Ovary (tissue), 9 donors: ENCODE data around the gene OR10A6. TPM values are rescaled to one million over a fixed set of nuclear protein-coding genes. Genes with fewer than 3 reads are reported as not detected.

ENCODE experiments used
- DNase-seq, 5 donors: peaks; one replicate each; pipeline ENCODE4 v3.0.0-alpha.2; 2019 to 2020
- H3K27ac ChIP-seq, 2 donors: fragments of 200-600 bp; one replicate each; pipeline versions ENCODE4 v1.5.1 to v1.8.0; 2019 to 2022
- H3K27me3 ChIP-seq: fragments of 200-600 bp; one replicate; pipeline ENCODE4 v1.8.0; 2022
- H3K36me3 ChIP-seq: fragments of 200-600 bp; sonication (generic); one replicate; pipeline ENCODE4 v1.5.1; 2019
- H3K4me1 ChIP-seq: one replicate; pipeline ENCODE4 v1.8.1; 2013; ENCODE audit warnings: mild to moderate bottlenecking, moderate library complexity; ENCODE audit not compliant: insufficient read depth
- H3K4me3 ChIP-seq: fragments of 200-600 bp; sonication (generic); one replicate; pipeline ENCODE4 v1.5.1; 2017
- H3K9me3 ChIP-seq, 2 donors: fragments of 200-600 bp in 1 of 2; sonication (generic) in 1 of 2; one replicate each; pipeline versions ENCODE4 v1.5.1 to v1.8.1; 2013 to 2019; ENCODE audit warnings: mild to moderate bottlenecking in 1 of 2, moderate library complexity in 1 of 2
- EP300 ChIP-seq: sonication (generic); formaldehyde crosslinking; IDR thresholded peaks from one replicate; pipeline ENCODE4 v1.6.1; 2017; ENCODE audit warnings: antibody characterized with exemption
- POLR2A ChIP-seq: fragments of 450-650 bp; IDR thresholded peaks from one replicate; pipeline ENCODE4 v1.6.1; 2017; ENCODE audit warnings: antibody characterized with exemption, mild to moderate bottlenecking, moderate library complexity
- WGBS, 3 donors: extraction: QIAGEN DNeasy Blood & Tissue Kit in 1 of 3; methylation state at CpG; one replicate each; pipeline versions ENCODE4 v1.1.5 to v1.1.7; 2013 to 2017; 5-methylcytosine and 5-hydroxymethylcytosine counted together
- intact Hi-C, 4 donors: fragments of 100-400 bp; cut with DNase I; formaldehyde crosslinking; loops; one replicate each; pipeline versions ENCODE4 v1.11.0 to v1.15.1; 2022 to 2023
- polyA plus RNA-seq, 2 donors: library from polyadenylated mRNA; stranded (reverse); fragments of 200-250 nt in 1 of 2; fragments of 350-450 nt in 1 of 2; fragmentation: Illumina TruSeq in 1 of 2; extraction: RNeasy Lipid Tissue Mini Kit (QIAGEN cat#74804) in 1 of 2; gene quantifications; one replicate each; pipeline ENCODE4 v1.2.3, GENCODE V29; 2013 to 2014
- total RNA-seq, 7 donors: library from RNA; depleted of rRNA in 2 of 7; stranded (reverse); fragments of >200 nt in 2 of 7; fragmentation: NEBNext Ultra II Directional in 3 of 7; extraction: Animal tissue kit (Norgen Biotek cat#: 25700) in 3 of 7; gene quantifications; one replicate each; pipeline versions ENCODE4 v1.1.0 to v1.2.4, GENCODE V29; 2016 to 2023
- TF ChIP-seq, protein P1 (sequence below), 3 donors: fragments of 450-650 bp in 2 of 3; fragments of 200-600 bp in 1 of 3; IDR thresholded peaks; one replicate each; pipeline versions ENCODE4 v1.5.1 to v1.8.0; 2016 to 2022; ENCODE audit warnings: antibody characterized with exemption in 3 of 3, mild to moderate bottlenecking in 1 of 3
- donor health status: DM: no; HTN: no; CAD: no; lungs with moderate emphysema.
- donor health status: DM: no; HTN: no; CAD: no.
- donor health status: Bipolar disorder and iron deficiency.
- donor health status: DM: yes; HTN: yes; CAD: no.
- donor health status: DM: no; HTN: no; CAD: no.
- donor health status: DM: yes; HTN: yes; CAD: no.

Gene OR10A6
- total and polyA plus RNA-seq, 9 donors: not detected

DNA sequence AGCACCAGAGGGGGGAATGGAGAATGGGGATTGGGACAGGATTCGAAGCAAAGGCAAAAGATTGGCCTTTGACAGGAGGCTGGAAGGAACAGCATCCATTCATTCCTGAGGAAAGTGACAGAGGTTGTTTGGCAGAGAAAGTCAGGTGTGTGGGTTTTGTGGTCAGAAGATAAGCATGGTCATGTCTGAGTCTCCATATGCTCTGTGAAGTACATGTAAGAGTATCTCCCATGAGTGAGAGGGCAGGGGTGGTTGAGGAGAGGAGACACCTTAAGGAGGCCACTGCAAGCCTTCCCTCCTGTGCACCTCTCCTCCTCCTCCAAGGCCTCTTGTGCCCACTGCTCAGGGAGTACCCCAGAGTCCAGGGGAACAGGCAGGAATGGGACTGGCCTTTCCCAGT lies 36.0 kb upstream of the OR10A6 start:
- H3K4me3 ChIP-seq: no peak overlapping the region
- H3K27me3 ChIP-seq: no peaks in the 10 kb centered on the region
- no peaks in the 10 kb centered on the region for H3K4me1 ChIP-seq
- TF ChIP-seq EP300: no peak
- DNase-seq: no peak
- intact Hi-C loops: no loop called here
- WGBS, 3 donors: 71 to 81% (median 78%) methylated on average over 1 of the region's 1 CpG
- H3K27ac ChIP-seq: no peak overlapping the region
- no peaks in the 10 kb centered on the region for H3K9me3 ChIP-seq
- no peaks in the 10 kb centered on the region for H3K36me3 ChIP-seq

DNA sequence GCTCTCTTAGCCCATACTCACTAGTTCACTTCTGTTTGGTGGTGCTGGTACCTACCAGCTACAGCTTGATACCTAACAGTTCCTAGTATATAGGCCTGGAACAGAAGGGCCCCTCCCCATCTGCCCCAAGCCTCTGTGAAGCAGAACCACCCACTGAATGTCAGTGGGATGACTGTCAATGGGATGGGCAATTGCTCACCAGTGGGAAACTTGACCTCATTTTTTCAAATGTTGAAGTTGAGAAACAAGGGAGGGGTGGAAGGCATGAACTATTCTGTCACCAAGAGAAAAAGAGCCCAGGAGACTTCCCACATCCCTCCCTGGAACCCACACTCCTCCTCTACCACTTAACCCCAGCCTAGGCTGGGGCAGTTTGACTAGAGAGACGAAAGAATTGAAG lies 34.3 kb upstream of the OR10A6 start, which contains the start of gene NLRP10:
Gene NLRP10 (minus strand): TSS at position 62 of the 400 bp plus-strand sequence. CDS start 1,952 bp downstream, outside the sequence.
- DNase-seq: no peak
- no peak within 1 kb of the TSS for H3K27ac ChIP-seq
- intact Hi-C loops: no loop called here
- no peaks in the 10 kb centered on the region for H3K27me3 ChIP-seq
- 73 to 84% (median 75%) methylated on average over 1 of the region's 1 CpG for whole genome bisulfite sequencing, 3 donors
- H3K4me1 ChIP-seq: no peaks in the 10 kb centered on the region
- H3K36me3 ChIP-seq: no peaks in the 10 kb centered on the region
- no peak within 1 kb of the TSS for H3K4me3 ChIP-seq
- H3K9me3 ChIP-seq: no peaks in the 10 kb centered on the region
- TF ChIP-seq EP300 (no peak), POLR2A (no peak)
- TF ChIP-seq, protein P1, sequence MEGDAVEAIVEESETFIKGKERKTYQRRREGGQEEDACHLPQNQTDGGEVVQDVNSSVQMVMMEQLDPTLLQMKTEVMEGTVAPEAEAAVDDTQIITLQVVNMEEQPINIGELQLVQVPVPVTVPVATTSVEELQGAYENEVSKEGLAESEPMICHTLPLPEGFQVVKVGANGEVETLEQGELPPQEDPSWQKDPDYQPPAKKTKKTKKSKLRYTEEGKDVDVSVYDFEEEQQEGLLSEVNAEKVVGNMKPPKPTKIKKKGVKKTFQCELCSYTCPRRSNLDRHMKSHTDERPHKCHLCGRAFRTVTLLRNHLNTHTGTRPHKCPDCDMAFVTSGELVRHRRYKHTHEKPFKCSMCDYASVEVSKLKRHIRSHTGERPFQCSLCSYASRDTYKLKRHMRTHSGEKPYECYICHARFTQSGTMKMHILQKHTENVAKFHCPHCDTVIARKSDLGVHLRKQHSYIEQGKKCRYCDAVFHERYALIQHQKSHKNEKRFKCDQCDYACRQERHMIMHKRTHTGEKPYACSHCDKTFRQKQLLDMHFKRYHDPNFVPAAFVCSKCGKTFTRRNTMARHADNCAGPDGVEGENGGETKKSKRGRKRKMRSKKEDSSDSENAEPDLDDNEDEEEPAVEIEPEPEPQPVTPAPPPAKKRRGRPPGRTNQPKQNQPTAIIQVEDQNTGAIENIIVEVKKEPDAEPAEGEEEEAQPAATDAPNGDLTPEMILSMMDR (IDR thresholded peaks at IDR 0.05): no peak

DNA sequence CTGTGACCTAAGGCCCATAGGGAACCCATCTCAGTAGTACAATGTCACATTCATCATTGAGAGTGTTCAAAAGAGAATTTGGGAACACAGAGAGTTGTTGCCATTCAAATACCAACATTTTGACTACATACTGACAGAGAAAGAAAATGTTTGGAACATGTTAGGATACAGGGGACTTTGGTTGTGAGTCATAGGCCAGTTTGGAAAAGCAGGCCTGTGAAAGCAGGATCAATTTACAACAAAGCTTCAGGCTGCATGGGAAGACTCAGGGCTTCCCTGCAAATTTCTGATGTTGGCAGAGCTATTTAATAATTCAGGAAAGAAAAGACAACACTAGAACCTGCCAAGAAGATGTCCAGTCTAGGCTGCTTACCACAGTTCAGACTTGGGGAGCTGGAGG lies 33.8 kb upstream of the OR10A6 start:
- Histone ChIP-seq H3K27ac (no peak overlapping the region), H3K36me3 (no peaks in the 10 kb centered on the region), H3K4me3 (no peak overlapping the region), H3K4me1 (no peaks in the 10 kb centered on the region), H3K27me3 (no peaks in the 10 kb centered on the region), H3K9me3 (no peaks in the 10 kb centered on the region)
- intact Hi-C loops: no loop called here
- TF ChIP-seq, protein P1 (IDR thresholded peaks at IDR 0.05): no peak
- no peak for TF ChIP-seq POLR2A
- TF ChIP-seq EP300: no peak
- DNase-seq: no peak

DNA sequence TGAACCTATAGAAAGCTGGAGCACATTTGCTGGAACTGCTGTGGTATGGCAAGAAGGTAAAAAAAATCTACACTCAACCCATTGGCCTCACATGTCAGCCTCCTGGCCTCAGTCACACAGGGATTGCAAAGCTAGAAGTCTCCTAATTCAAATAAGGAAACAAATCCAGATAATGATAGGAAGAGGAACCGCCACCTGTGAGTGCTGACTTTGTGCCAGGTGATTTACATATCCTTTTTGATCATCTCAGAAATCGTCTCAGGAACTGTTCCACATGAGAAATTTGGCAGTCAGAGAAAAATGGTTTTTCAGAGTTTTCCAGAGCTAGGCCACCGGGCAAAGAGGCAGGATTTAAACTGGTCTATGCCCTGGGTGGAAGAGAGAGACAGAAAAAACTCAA lies 33.2 kb upstream of the OR10A6 start:
- H3K27me3 ChIP-seq: no peaks in the 10 kb centered on the region
- intact Hi-C loops: no loop called here
- TF ChIP-seq EP300 (no peak), POLR2A (no peak)
- WGBS, 3 donors: 47 to 55% (median 54%) methylated on average over 3 of the region's 3 CpGs
- no peak for DNase-seq
- H3K4me3 ChIP-seq: no peak overlapping the region
- H3K4me1 ChIP-seq: no peaks in the 10 kb centered on the region
- no peaks in the 10 kb centered on the region for H3K9me3 ChIP-seq
- H3K36me3 ChIP-seq: no peaks in the 10 kb centered on the region
- no peak overlapping the region for H3K27ac ChIP-seq

DNA sequence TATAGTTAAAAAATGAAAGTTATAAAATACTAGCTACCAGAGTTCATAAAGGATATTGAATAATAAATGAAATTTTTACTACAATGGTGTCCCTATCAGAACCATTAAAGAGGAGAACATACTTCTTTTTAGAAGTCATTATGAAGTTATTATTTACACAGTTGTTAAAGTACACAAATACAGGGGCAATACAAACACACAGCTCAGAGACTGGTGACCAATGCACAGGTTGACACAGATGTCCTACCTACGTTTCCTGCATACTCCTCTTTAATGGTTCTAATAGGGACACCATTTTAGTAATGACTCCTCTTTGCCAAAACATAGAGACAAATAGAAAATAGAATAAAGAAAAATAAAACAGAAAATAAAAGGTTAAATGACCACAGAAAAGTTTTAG lies 24.1 kb upstream of the OR10A6 start:
- DNase-seq: no peak
- Histone ChIP-seq H3K9me3 (no peaks in the 10 kb centered on the region), H3K27ac (no peak overlapping the region), H3K4me1 (no peaks in the 10 kb centered on the region), H3K27me3 (no peaks in the 10 kb centered on the region), H3K36me3 (no peaks in the 10 kb centered on the region), H3K4me3 (no peak overlapping the region)
- TF ChIP-seq, protein P1 (IDR thresholded peaks at IDR 0.05): no peak
- no peak for TF ChIP-seq EP300
- TF ChIP-seq POLR2A: no peak
- intact Hi-C loops: no loop called here
- 63 to 82% (median 66%) methylated on average over 1 of the region's 1 CpG for WGBS, 3 donors
